IPS DF 4.7 (cell line): ENCODE data around the gene ZNF609.
A peak's percentile ranks its signal among the peaks of the same experiment; 100 is the strongest.
"Not testable (repeated sequence)": the region's sequence is repeated elsewhere in the genome, so short reads cannot be mapped to it uniquely, and the experiment has no call there.

Experiments used
- DNase-seq: peaks from one replicate; pipeline ENCODE4 v3.0.0-alpha.2; 2013; ENCODE audit warnings: low spot score; ENCODE audit errors: extremely low read depth

The ZNF609 gene

DNA sequence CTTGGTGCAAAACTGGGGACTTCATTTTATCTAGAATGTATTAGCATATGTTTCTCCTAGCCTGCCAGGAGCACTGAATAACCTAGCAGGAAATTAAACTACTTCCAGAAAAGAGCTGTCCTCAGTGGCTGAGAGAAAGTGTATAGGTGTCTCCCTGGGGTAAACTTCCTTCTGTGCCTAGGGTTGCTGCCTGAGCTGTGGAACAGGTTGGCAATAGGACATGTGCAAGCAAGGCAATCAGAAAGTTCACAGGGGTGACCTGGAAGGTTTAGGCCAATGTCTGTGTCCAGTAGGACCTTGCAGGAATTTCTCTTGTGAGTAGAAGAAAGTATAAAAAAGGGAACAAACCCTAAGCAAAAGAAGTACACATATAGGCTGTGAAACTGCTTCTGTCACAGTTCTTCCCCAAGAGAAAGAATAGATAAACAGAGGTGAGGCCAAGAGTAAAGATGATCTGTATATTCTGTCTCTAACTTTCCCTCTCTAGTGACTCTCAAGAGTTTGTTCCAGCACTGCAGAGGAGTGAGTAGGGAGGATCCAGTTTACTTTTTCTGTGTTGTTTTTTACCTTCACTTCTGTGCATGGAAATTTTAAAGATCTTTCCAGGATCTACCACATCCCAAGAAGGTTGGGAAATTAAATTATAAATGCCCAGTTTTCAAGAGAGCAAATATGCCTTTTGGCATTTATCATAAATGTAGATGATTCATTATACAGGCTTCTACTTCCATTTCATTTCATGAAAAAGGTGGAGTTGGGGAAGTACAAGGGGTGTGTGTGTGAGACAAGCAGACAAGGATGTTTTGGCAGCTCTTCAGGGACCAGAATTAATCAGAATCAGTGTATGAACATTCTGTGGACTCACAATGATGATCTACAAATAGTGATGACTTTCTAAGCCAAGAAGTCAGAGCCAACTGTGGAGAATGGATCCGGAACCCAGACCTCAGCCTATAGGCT, 159.8 kb downstream of the ZNF609 start:
- DNase-seq = no peak

DNA sequence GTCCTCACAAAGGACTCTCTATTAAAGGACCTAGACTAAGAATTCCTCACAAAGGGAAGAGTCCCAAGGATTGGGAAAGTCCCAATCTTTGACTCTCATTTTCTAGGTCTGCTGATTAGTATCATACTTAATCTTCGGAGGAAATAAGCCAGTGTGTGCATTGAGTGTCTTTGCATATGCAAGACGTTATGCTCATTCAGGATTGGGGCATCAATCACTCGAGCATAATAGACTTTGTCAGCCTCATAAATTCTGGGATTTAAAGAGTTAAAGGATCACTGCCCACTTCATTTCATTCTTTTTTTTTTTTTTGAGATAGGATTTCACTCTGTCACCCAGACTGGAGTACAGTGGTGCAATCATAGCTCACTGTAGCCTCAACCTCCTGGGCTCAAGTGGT, 160.7 kb downstream of the ZNF609 start:
- DNase-seq = no peak

DNA sequence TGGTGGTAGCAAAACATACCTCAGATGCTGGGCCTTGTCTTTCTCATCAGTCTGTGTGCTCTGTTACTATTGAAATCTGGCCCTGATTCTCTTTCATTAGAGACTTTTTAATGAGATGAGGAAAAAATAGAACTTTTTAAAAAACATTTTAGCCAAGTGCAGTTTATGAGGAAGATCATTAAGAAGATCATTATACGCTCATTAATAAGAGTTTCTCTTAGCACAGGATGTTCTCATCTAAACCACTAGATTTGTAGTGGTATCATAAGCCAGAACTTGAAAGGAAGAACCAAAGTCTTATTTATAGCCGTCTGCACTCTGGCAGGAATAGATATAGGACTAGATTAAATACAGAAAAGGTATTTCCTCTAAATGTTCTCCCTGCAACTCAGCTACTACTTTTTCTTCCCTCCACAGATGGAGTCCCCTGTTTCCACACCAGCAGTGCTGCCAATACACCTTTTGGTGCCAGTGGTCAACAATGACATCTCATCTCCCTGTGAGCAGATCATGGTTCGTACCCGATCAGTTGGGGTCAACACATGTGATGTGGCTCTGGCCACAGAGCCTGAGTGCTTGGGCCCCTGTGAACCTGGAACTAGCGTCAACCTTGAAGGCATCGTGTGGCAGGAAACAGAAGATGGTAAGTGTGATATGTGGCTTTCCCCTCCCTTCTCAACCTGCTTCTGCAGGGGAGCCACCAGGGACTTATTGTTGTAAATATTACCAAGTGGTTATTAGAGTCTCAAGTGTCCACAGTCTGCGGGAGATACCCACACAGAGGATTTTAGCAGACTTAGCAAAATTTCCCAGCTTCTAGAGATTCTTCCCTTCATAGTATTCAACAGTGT, 162.3 kb downstream of the ZNF609 start:
- DNase-seq = no peak

DNA sequence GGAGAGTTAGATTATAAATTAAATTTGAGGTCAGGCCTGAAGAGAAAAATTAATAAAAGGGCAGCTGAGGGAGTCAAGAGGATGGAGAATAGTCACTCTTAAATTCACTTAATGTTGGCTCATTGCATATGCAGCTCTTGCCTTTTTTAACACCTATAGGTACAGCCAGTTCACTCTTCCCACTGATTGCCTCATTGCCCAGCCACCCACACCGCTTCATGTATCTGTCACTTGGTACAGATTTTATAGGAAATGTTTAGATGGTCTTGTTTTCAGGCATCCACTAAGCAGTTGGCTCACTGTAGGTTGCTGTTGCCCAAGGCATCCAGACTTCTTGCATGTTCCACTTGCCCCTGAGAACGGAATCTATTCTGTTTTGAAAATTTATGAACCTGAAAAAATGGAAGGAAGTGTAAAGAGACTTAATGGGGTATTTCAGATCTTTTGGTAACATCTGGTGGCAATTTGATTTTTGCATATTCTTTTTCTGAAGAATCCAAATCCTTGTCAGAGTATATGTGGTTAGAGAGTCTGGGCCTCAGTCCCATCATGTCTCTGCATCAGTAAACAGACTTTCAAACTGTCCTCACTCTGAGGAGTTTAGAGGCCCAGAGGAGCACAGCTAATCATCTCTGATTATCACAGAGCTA, 163.1 kb downstream of the ZNF609 start:
- DNase-seq = no peak

DNA sequence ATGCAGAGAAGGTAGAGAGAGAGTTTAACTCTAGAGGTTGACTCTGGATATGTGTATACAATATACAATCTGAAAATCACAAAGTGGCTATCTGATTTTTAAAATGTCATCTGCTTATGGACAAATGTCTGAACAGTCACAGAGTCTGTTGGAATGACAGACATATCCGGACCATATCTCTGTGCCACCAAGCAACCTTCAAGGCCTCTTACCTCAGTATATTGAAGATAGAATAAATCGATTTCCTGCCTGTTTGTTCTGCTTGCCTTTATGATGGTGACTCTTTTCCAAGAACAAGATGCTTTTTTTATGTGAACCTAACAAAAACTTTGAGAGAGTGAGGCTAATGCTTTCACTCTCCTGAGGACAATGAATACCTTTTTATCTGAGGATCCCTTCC, 163.9 kb downstream of the ZNF609 start:
- DNase-seq = no peak

DNA sequence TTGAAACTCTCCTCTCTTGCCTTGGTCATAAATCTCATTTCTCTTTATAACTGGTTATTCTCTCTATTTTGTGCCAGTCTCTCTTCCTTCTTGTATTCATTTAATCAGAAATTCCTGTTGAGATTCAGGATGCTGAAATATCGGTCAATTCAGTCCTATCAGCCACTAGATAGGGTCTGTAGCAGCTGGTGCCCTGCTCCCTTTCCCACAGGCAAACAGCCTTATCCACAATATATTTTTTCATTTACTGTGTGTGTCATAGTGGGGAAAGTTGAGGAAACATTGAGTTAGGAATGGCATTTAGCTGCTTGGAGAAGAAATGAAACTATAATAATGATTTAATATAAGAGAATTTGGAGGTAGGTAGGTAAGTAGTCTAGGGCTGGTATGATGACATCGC, 168.7 kb downstream of the ZNF609 start:
- DNase-seq = no peak

DNA sequence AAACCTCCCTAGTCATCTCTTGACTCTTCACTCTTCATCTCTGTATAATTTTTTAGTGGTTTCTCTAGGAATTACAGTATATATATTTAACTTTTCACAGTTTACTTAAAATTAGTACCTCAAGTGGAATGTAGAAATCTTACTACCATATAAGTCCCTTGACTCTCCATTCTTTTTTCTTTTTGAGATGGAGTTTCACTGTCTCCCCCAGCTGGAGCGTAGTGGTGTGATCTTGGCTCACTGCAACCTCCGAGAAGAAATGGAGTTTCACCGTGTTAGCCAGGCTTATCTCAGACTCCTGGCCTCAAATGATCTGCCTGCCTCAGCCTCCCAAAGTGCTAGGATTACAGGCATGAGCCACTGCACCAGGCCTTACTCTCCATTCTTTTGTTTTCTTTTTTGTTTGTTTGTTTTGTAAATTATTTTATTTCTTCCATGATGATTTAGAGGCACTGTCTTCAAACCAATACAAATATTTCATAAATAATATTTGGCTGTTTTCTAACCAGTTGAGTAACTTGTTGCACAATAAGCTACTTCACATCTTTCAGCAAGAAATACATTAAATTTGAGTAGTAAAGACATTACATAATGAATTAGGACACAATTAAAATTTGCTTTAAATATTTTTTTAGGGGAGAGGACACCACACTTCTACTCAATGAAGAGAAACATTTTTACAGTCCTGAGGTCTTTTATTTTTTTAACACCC, 170.2 kb downstream of the ZNF609 start:
- no peak for DNase-seq

DNA sequence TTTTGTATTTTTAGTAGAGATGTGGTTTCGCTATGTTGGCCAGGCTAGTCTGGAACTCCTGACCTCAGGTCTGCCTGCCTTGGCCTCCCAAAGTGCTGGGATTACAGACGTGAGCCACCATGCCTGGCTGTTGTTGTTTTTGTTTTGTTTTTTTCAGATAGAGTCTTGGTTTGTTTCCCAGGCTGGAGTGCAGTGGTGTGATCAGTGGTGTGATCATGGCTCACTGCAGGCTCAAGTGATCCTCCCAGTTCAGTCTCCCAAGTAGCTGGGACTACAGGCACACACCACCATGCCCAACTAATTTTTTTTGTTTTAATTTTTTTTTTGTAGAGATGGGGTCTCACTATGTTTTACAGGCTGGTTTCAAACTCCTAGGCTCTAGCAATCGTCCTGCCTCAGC, 172.3 kb downstream of the ZNF609 start:
- DNase-seq = not testable (repeated sequence)

DNA sequence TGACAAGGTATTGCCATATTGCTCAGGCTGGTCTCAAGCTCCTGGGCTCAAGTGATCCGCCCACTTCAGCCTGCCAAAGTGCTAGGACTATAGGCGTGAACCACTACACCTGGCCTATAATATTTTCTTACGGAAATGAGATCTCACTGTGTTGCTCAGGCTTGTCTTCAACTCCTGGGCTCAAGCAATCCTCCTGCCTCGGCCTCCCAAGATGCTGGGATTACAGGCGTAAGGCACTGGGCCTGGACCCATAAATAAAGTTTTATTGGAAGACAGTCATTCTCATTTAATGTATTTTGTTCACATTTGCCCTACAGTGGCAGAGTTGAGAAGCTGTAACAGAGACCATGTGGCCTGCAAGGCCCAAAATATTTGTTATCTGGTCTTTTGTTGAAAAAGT, 173.0 kb downstream of the ZNF609 start:
- DNase-seq = no peak

DNA sequence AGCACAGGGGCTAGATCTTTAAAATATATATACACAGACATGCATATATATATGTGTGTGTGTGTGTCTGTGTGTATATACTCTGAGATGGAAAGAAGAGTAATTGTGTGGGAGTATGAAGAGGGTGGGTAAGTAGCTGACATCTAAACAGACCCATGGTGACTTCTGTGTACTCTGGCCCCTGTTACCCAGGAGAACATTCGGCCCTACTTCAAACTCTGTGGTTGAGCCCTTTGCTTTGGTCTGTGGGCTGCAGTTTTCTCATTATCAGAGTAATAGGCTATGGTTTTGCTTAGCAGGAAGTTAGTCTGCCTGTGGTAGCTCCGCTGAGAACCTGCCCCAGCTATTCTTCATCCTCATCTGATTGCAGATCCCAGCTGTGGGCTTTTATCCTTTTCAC, 173.6 kb downstream of the ZNF609 start:
- no peak for DNase-seq

DNA sequence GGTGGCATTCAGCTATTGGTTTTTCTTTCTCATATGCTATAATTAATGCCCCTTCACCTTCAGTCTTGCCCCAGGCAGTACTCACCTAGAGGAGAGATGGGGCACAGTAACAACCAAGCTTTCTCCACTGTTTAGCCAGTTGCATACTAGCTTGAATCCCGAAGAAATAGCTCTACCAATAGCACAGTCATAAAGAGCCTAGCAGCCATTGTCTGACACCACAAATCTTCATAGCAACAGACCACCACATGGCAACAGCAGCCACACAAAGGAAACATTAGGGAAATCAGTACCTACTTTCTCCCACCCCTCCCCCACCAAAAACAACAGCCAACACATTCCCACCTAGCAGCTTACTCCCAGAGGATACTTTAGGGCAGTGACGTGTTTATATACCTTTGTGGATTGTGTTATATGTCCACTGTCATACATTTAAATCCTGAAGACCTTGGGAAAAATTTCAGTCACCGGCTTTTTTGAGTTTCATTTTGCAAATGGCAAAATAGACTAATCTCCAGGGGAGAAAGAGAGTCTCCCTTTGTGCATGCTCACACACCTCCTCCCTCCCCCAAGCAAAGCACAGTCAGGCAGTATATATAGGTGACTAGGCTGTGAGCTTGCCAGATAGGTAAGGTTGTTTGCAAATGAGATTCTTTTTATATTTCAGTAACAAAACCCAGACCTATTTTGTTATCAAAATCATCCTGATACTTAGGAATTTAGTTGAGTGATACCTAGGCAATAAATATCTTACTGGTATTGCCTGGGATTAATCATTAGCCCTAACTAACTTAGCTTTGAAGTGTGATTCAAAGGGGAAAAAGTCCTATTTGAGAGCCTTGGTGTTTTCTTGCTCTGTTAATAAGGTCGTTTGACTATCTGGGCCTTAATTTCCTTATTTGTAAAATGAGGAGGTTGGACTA, 174.5 kb downstream of the ZNF609 start:
- DNase-seq = peak; percentile 71

DNA sequence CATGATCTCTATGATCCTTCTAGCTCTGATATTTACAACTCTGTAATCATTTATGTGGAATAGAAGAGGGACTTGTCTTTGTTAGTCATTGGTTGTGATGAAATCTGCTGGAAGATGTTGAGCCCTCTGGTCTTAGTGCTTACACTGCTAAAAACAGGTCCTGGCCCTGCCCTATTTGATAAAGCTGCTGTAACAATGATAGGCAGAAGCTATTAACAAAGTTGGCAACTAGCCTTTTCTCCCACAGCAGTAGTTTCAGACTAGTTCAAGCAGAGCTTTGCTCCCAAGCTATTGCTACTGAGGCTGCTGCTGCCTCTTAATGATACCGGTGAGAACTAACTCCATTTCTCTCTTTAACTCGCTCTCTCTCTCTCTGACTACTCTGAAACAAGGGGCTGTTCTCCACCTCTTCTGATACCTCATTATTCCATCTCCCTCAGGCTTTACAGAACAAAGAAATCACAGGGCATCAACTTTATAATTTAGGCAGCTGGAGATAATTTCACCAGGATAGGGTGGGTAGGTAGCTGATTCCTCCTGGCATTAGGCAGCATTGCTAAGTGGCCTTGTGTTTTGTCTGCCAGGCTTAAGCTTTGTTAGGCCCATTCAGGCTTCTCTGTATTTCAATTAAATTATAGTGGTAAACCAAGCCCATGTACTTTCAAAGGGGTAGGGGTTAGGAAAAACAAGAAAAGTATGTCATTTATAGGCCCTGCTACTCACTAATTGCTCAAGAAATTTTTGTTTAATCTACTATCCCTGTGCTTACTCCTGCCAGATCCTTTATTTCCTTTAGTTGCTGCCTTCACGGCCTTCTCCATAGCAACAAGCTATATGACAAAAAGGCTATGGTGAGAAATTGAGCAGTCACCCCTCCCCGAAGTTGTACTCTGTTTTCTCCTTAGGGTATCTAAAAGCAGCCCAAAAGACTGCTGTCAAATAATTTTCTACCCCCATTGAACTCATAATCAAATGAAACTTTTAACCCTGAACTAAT, 175.4 kb downstream of the ZNF609 start:
- no peak for DNase-seq

DNA sequence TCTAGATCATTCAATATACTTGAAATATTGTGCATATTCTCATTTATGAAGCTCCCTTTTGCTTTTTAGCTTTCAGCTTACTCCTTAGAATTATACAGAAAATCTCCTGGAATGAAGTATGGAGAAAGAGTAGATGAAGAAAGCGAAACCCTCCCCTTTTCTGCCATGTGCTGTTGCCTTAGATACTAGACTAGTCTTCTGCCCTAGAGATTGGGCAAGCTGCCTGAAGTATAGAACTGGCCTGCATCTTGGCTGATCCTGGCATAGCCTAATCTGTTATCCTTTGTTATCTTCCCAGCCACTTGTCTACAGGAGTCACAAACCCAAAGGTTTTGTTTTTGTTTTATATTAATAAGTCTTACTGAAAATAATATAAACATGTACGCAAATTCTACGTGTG, 176.2 kb downstream of the ZNF609 start:
- no peak for DNase-seq

DNA sequence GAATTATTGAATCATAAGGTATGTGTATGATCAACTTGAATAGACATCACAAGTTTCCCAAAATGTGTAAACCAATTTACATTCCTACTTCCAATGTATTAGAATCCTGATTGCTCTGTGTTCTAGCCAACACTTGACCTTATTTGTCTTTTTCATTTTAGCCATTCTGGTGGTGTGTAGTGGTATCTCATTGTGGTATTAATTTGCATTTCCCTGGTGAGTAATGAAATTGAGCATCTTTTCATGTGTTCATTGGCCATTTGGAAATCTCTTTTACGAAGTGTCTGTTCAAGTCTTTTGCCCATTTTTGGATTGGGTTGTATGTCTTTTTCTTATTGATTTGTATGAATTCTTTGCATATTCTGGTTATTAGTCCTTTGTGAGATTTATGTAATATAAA, 177.0 kb downstream of the ZNF609 start:
- DNase-seq = no peak

DNA sequence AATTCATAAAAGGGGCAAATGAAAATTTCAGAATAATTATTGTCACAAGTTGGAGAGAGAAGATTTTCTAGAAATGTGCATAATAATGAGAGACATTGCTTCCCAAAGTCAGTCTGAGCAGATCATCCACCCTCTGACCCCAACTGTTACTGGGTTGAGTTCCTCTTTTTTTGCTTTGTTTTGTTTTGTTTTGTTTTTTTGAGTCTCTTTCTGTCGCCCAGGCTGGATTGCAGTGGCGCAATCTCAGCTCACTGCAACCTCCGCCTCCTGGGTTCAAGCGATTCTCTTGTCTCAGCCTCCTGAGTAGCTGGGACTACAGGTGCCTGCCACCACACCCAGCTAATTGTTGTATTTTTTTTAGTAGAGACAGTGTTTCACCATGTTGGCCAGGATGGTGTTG, 179.4 kb downstream of the ZNF609 start:
- DNase-seq = not testable (repeated sequence)

DNA sequence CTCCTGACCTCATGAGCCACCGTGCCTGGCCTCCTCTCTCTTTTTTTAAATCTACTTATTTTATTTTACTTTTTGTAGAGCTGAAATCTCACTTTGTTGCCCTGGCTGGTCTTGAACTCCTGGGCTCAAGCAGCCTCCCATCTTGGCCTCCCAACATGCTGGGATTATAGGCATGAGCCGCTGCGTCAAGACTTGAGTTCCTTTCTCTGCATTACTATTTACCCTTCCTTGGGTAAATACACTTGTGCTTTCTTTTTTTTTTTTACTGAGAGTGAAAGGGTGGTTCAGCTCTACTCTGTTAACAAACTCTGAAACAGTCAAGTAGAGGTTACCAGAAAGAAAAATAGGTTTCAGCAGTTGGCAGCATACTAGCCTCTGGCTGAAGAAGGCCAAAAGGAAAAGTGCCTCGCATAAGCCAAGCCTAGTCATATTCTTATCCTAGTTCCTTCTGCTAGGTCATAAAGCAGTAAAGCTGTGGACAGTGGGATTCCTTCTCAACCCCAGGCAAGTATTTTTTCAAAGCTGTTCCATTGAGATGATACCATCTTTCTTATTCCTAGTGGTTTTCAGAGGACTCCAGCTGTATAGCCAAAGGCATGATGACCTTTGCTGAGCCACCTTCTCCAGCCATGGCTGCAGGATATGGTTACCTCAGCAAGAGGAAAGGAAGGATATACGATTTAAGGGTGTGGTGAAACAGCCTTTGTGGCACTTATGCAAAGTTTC, 179.9 kb downstream of the ZNF609 start:
- DNase-seq = no peak

DNA sequence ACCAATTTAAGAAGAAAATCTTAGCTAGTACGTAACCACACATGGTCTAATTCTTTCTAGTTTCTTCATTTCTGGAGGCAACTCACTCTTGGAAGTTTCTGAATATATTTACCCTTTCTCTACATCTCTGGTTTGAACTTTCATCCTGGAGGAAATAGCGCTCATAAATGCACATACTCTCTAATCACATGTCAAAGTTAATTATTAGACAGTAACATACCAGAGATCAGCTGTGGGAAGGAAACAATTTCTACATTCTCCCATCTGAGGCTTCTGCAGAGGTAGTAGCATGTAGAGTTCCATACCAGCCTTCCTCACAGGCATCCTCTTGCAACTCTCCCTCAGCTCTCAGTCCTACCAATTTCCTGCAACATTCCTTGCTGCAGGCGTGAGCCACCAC, 182.5 kb downstream of the ZNF609 start:
- DNase-seq = no peak

DNA sequence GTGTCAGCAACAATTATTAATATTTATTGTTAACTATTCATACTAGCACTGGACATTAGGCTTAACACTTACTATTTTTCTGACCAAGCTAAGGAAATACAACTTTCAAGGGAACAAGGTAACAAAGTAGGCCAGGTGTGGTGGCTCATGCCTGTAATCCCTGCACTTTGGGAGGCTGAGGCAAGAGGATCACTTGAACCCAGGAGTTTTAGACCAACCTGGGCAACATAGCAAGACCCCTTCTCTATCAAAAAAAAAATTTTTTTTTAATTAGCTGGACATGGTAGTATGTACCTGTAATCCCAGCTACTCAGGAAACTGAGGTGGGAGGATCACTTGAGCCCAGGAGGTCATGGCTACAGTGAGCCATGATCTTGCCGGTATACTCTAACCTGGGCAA, 183.3 kb downstream of the ZNF609 start:
- no peak for DNase-seq
